Measurements from ENCODE around the gene PPP2R3B. TPM values are rescaled to one million over a fixed set of nuclear protein-coding genes. Genes with fewer than 3 reads are reported as not detected.
A peak's percentile ranks its signal among the peaks of the same experiment; 100 is the strongest.

Gene PPP2R3B
- total and polyA plus RNA-seq, 2 of the 13 experiments (the other 11 are each of a cell fraction or from before 2014, with no cell fraction given): 17.0 to 21.4 TPM

DNA sequence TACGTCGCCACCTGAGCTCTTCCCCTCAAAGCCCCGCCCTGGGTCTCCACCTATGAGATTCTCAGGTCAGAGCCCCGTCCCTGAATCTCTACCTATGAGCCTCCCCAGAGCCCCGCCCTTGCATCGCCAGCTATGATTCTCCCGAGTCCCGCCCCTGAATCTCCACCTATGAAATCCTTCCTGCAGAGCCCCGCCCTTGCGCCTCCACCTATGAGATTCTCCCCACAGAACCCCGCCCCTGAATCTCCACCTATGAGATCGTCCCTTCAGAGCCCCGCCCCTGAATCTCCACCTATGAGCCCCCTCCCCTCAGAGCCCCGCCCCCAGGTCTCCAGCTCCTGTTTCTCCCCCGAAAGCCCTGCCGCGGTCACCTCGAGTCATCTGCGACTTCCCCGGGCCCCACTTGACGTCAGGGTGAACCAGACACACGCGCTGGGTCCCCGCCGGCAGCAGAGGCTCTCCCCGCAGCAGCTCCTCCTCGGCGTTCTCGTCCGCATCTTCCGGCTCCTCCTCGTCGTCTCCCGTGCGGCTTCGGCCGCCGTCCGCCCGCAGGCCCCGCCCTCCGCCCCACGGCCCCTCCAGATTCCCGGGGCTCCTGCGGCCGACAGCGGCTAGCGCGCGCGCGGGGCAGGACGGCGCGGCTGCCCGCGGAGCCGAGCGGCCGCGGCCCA, 68.5 kb downstream of the PPP2R3B start (continued):
- peak; percentile 18; the same call in 1 of the 2 replicates for TF ChIP-seq ATF7-NPFF (CRISPR knock-in tag; IDR thresholded peaks at IDR 0.05; ENCODE audit: low read depth)
- TF ChIP-seq ZBTB25 (CRISPR knock-in tag; IDR thresholded peaks at IDR 0.05): no peak
- 0 out of 2 replicates have a peak, but pooled peaks have one; percentile 4 for TF ChIP-seq KDM5A (IDR thresholded peaks at IDR 0.05; ENCODE audit: borderline replicate concordance, low read length)
- TF ChIP-seq ZNF274 (CRISPR knock-in tag; IDR thresholded peaks at IDR 0.05): no peak
- TF ChIP-seq ZNF720 (CRISPR knock-in tag; IDR thresholded peaks at IDR 0.05): no peak
- TF ChIP-seq CAMTA2 (CRISPR knock-in tag; IDR thresholded peaks at IDR 0.05; ENCODE audit: borderline replicate concordance): no peak
- no peak for TF ChIP-seq ZNF652 (CRISPR knock-in tag; IDR thresholded peaks at IDR 0.05; ENCODE audit: borderline replicate concordance, low read depth)
- TF ChIP-seq ZNF24 (IDR thresholded peaks at IDR 0.05): no peak
- TF ChIP-seq, protein P1, sequence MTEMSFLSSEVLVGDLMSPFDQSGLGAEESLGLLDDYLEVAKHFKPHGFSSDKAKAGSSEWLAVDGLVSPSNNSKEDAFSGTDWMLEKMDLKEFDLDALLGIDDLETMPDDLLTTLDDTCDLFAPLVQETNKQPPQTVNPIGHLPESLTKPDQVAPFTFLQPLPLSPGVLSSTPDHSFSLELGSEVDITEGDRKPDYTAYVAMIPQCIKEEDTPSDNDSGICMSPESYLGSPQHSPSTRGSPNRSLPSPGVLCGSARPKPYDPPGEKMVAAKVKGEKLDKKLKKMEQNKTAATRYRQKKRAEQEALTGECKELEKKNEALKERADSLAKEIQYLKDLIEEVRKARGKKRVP (CRISPR knock-in tag; IDR thresholded peaks at IDR 0.05): no peak
- no peak for TF ChIP-seq TBP (CRISPR knock-in tag; IDR thresholded peaks at IDR 0.05)
- no peak for TF ChIP-seq ZSCAN5A (CRISPR knock-in tag; IDR thresholded peaks at IDR 0.05; ENCODE audit: borderline replicate concordance)
- TF ChIP-seq TSC22D2 (CRISPR knock-in tag; IDR thresholded peaks at IDR 0.05; ENCODE audit: borderline replicate concordance): 0 out of 2 replicates have a peak, but pooled peaks have one; percentile 8
- TF ChIP-seq, protein P2, sequence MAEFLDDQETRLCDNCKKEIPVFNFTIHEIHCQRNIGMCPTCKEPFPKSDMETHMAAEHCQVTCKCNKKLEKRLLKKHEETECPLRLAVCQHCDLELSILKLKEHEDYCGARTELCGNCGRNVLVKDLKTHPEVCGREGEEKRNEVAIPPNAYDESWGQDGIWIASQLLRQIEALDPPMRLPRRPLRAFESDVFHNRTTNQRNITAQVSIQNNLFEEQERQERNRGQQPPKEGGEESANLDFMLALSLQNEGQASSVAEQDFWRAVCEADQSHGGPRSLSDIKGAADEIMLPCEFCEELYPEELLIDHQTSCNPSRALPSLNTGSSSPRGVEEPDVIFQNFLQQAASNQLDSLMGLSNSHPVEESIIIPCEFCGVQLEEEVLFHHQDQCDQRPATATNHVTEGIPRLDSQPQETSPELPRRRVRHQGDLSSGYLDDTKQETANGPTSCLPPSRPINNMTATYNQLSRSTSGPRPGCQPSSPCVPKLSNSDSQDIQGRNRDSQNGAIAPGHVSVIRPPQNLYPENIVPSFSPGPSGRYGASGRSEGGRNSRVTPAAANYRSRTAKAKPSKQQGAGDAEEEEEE (CRISPR knock-in tag; IDR thresholded peaks at IDR 0.05; ENCODE audit: borderline replicate concordance): no peak
- TF ChIP-seq PHF21A (CRISPR knock-in tag; IDR thresholded peaks at IDR 0.05): no peak
- TF ChIP-seq ZNF547 (CRISPR knock-in tag; IDR thresholded peaks at IDR 0.05): 0 out of 2 replicates have a peak, but pooled peaks have one; percentile 4
- TF ChIP-seq ZNF83 (CRISPR knock-in tag; IDR thresholded peaks at IDR 0.05; ENCODE audit: borderline replicate concordance): no peak
- TF ChIP-seq MYC (CRISPR knock-in tag; IDR thresholded peaks at IDR 0.05; ENCODE audit: borderline replicate concordance): no peak
- TF ChIP-seq, protein P3, sequence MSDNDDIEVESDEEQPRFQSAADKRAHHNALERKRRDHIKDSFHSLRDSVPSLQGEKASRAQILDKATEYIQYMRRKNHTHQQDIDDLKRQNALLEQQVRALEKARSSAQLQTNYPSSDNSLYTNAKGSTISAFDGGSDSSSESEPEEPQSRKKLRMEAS (IDR thresholded peaks at IDR 0.05): no peak
- no peak; the same call in 1 of the 2 replicates for TF ChIP-seq MAZ (IDR thresholded peaks at IDR 0.05; ENCODE audit: borderline replicate concordance, low read depth, low read length)
- no peak for TF ChIP-seq MAZ (CRISPR knock-in tag; IDR thresholded peaks at IDR 0.05; ENCODE audit: low read depth)
- no peak for TF ChIP-seq ZNF317 (CRISPR knock-in tag; IDR thresholded peaks at IDR 0.05)
- no peak for TF ChIP-seq DNMT3B (CRISPR knock-in tag; conservative IDR thresholded peaks at IDR 0.05)
- TF ChIP-seq ZNF841 (CRISPR knock-in tag; IDR thresholded peaks at IDR 0.05; ENCODE audit: borderline replicate concordance): no peak
- TF ChIP-seq RARG (CRISPR knock-in tag; IDR thresholded peaks at IDR 0.05; ENCODE audit: low read depth): no peak

All from HepG2 (cell line).